ENCODE measurements around the gene LGALS7B.

The LGALS7B gene

GRCh38 chr19:38744298-38744681 is 44.7 kb upstream of the LGALS7B start, which contains the start of gene CAPN12:
TSS of gene CAPN12 (minus strand) at chr19:38744474. CDS start at chr19:38744165, 309 bp downstream.
- ChIA-PET CTCF (interaction anchor here (0.6 to 2.3 kb wide), 4 partner anchors 17 to 337 kb away, joined by 3 to 8 read pairs (median 4); partner anchors contain the start of genes MRPS12 and SARS2), POLR2A (no interaction called here)
- Histone ChIP-seq H3K36me3 (ENCODE audit: control insufficient read depth in 2 of 2, insufficient read depth in 1 of 2, low read length in 2 of 2) (no peaks in the 10 kb centered on the region; a peak in 1 of 3 replicates), H3K4me1 (ENCODE audit: control insufficient read depth, insufficient read depth, low read length) (no peaks in the 10 kb centered on the region; the same call in 1 of the 2 replicates), H3K9me3 (ENCODE audit: control insufficient read depth, insufficient read depth, low read depth, low read length) (no peaks in the 10 kb centered on the region), H3K27ac (ENCODE audit: extremely low read depth, low read depth, low read length) (no peak within 1 kb of the TSS), H3K4me3 (ENCODE audit: low read depth, low read length) (no peak within 1 kb of the TSS)
- TF ChIP-seq ZNF837 (tag by site-specific recombination; IDR thresholded peaks at IDR 0.05) (no peak), ZFHX2 (tag by site-specific recombination; conservative IDR thresholded peaks at IDR 0.05) (peak; percentile 62), PRDM4 (tag by site-specific recombination; IDR thresholded peaks at IDR 0.05) (peak; percentile 92), EGR2 (tag by site-specific recombination; IDR thresholded peaks at IDR 0.05; ENCODE audit: low read depth) (peak; percentile 89), ZNF571 (tag by site-specific recombination; IDR thresholded peaks at IDR 0.05) (no peak), PRDM1 (tag by site-specific recombination; IDR thresholded peaks at IDR 0.05) (no peak)

GRCh38 chr19:38744874-38745273 is 44.1 kb upstream of the LGALS7B start:
- POLR2A ChIA-PET = no interaction called here
- H3K36me3 ChIP-seq (ENCODE audit: control insufficient read depth in 2 of 2, insufficient read depth in 1 of 2, low read length in 2 of 2) = no peaks in the 10 kb centered on the region; a peak in 1 of 3 replicates
- no peaks in the 10 kb centered on the region for H3K9me3 ChIP-seq (ENCODE audit: control insufficient read depth, insufficient read depth, low read depth, low read length)
- CTCF ChIA-PET = interaction anchor here (0.9 to 2.3 kb wide), 3 partner anchors 16 to 338 kb away, joined by 3 to 8 read pairs (median 5); partner anchors contain the start of genes MRPS12 and SARS2
- H3K27ac ChIP-seq (ENCODE audit: extremely low read depth, low read depth, low read length) = no peak overlapping the region
- H3K4me1 ChIP-seq (ENCODE audit: control insufficient read depth, insufficient read depth, low read length) = no peaks in the 10 kb centered on the region; the same call in 1 of the 2 replicates
- H3K4me3 ChIP-seq (ENCODE audit: low read depth, low read length) = no peak overlapping the region
- no peak for TF ChIP-seq ZFP41 (tag by site-specific recombination; IDR thresholded peaks at IDR 0.05; ENCODE audit: borderline replicate concordance)
- TF ChIP-seq ZNF529 (tag by site-specific recombination; IDR thresholded peaks at IDR 0.05; ENCODE audit: insufficient replicate concordance) = no peak
- peak; percentile 56; the same call in 1 of the 2 replicates for TF ChIP-seq ZNF362 (tag by site-specific recombination; IDR thresholded peaks at IDR 0.05)
- no peak for TF ChIP-seq CTCF (tag by site-specific recombination; IDR thresholded peaks at IDR 0.05)
- TF ChIP-seq ZNF610 (tag by site-specific recombination; IDR thresholded peaks at IDR 0.05; ENCODE audit: borderline replicate concordance) = no peak
- TF ChIP-seq ZIC2 (tag by site-specific recombination; IDR thresholded peaks at IDR 0.05) = no peak
- peak; percentile 91 for TF ChIP-seq KLF1 (tag by site-specific recombination; IDR thresholded peaks at IDR 0.05)
- no peak for TF ChIP-seq SP3 (tag by site-specific recombination; IDR thresholded peaks at IDR 0.05)
- no peak for TF ChIP-seq RBAK (tag by site-specific recombination; IDR thresholded peaks at IDR 0.05)
- no peak for TF ChIP-seq EGR2 (tag by site-specific recombination; IDR thresholded peaks at IDR 0.05; ENCODE audit: low read depth)
- no peak for TF ChIP-seq ZNF174 (tag by site-specific recombination; IDR thresholded peaks at IDR 0.05)
- TF ChIP-seq ZNF510 (tag by site-specific recombination; IDR thresholded peaks at IDR 0.05; ENCODE audit: insufficient replicate concordance) = no peak
- TF ChIP-seq ZNF202 (tag by site-specific recombination; IDR thresholded peaks at IDR 0.05; ENCODE audit: borderline replicate concordance) = no peak
